Astrocyte of the cerebellum (primary cell): Measurements from ENCODE around the gene KRTAP4-5.
"Not testable (repeated sequence)": the region's sequence is repeated elsewhere in the genome, so short reads cannot be mapped to it uniquely, and the experiment has no call there.

ENCODE experiments used
- DNase-seq: peaks from one replicate; pipeline ENCODE4 v3.0.0-alpha.2; 2011; ENCODE audit warnings: low read depth
- H3K4me3 ChIP-seq: 2 replicates; pipeline ENCODE4 v1.5.1; 2011; ENCODE audit warnings: mild to moderate bottlenecking, low read depth, low read length, moderate library complexity
- in situ Hi-C: cut with HindIII; loops from 2 replicates; pipeline ENCODE4 v1.10.0; 2017; ENCODE audit warnings: low sequenced_read_pairs
- TF ChIP-seq, protein P1 (sequence below): IDR thresholded peaks from 2 replicates; pipeline ENCODE4 v1.5.1; 2012; ENCODE audit warnings: low read length, low read depth, moderate library complexity, mild to moderate bottlenecking; ENCODE audit errors: missing control alignments

KRTAP4-5 gene

DNA sequence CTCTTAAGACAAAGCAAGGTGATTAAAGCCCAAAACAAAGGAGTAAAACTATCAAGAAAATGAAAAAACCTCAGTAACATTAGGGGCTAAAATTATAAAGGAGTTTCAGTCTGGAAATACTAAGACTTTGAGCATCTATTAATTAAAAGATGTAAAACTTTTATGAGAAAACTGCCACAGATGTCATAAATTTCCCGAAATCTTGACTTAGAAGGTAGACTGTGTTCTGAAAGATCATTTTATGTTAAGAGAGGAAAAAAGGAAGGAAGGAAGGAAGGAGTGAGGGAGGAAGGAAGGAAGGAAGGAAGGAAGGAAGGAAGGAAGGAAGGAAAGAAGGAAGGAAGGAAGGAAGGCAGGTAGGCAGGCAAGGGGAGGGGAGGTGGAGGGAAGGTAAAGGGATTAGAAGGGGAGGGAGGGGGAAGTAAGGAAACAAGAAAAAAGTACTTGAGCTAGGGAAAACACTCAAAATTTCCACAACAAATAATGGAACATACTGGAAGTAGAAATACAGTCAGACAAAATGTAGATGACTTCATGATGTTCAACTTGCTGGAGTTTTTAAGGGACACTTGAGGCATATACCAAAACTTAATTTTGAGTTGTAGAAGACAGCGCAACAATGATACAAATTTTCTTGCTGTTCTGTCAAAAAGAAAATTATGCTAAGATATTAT is 2.0 kb downstream of the KRTAP4-5 start:
- no peak for DNase-seq
- in situ Hi-C loops, result no loop called here
- TF ChIP-seq, protein P1, sequence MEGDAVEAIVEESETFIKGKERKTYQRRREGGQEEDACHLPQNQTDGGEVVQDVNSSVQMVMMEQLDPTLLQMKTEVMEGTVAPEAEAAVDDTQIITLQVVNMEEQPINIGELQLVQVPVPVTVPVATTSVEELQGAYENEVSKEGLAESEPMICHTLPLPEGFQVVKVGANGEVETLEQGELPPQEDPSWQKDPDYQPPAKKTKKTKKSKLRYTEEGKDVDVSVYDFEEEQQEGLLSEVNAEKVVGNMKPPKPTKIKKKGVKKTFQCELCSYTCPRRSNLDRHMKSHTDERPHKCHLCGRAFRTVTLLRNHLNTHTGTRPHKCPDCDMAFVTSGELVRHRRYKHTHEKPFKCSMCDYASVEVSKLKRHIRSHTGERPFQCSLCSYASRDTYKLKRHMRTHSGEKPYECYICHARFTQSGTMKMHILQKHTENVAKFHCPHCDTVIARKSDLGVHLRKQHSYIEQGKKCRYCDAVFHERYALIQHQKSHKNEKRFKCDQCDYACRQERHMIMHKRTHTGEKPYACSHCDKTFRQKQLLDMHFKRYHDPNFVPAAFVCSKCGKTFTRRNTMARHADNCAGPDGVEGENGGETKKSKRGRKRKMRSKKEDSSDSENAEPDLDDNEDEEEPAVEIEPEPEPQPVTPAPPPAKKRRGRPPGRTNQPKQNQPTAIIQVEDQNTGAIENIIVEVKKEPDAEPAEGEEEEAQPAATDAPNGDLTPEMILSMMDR, result no peak
- no peak overlapping the region for H3K4me3 ChIP-seq

DNA sequence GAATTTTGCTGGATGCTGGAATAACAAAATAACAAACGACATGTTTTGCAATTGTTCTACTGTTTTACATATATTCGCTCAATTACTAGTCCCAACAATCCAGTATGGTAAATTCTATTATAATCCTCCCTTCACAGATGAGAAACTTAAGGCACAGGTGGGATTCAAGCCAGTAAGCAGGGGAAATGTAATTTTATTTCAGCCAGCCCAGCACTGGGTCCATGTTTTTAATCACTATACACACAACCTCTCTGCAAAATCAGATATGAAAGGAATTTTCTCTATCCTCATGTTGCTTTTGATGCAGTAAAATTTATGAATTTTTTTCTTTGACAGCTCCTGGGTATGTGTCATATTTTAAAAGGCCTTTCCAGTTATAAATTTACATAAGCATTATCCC is 4.4 kb downstream of the KRTAP4-5 start:
- in situ Hi-C loops, result no loop called here
- no peak overlapping the region for H3K4me3 ChIP-seq
- TF ChIP-seq, protein P1, result no peak
- no peak for DNase-seq

DNA sequence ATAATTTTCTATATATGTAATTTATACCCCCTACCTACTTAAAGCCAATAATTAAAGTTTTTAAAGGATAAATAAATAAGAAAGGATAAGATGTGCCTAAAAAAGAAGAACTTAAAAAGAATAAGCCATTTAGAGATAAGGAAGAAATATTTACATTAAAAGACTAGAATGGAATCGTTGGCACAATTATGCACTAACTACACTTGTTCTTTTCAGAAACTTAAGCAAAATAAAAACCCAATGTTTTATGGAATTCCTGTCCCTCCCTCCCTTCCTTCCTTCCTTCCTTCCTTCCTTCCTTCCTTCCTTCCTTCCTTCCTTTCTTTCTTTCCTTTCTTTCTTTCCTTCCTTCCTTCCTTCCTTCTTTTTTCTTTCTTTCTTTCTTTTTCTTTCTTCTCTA is 4.8 kb downstream of the KRTAP4-5 start:
- in situ Hi-C loops, result no loop called here
- TF ChIP-seq, protein P1, result no peak
- DNase-seq, result no peak
- no peak overlapping the region for H3K4me3 ChIP-seq

DNA sequence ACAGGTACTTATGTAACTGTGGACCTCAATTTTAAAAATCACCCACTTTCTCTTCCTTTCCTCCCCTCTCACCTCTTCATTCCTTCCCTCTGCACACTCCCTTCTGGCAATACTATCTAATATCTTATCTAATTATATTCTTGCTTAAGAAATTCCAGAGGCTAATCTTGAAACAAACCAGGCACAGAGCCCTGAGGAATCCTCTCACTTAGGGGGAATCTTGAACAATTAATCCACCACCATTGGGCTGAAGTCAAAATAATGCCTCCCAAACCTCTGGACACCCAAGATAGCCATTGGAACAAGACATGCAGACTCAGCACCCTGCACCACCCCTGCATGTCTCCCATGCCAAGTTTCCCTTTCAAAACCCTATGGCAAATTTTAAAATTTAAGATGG is 8.3 kb downstream of the KRTAP4-5 start:
- TF ChIP-seq, protein P1, result no peak
- in situ Hi-C loops, result no loop called here
- no peak overlapping the region for H3K4me3 ChIP-seq
- no peak for DNase-seq

DNA sequence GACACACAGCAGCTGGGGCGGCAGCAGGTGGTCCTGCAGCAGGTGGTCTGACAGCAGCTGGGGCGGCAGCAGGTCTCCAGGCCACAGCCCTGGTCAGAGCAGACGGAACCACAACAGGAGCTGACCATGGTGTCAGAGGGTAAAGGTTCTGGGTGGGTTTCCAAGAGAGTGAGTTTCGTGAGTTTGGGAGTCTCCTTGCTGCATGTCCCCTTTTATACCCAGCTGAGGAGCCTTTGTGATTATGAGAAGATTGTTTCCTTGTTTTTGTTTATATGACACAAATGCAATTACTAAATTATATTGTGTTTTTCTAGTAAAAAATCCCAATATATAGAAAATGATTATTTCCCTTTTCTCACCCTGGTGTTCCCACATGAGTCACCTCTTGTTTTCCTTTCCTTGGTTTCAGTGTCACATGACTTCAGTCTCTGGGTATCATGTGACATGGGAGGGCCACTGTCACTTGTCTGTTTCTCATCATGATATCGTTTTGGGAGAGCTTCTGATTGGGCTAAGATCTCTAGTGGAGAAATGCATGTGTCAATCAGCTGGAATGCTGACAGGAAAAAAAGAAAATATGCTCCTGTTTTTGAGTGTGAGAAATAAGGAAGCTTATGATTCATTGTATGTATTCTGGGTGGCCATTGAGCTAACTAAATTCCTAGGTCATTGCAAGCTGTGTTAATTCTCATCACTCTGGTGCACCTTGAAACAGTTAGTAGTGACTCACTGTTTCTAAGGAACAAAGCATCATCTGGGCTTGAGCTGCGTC is 9.1 kb downstream of the KRTAP4-5 start, which contains the start of gene KRTAP4-6:
KRTAP4-6 (minus strand) TSS at position 185 of the 772 bp plus-strand sequence; CDS start at position 128, 57 bp downstream.
- TF ChIP-seq, protein P1, result no peak
- no peak within 1 kb of the TSS for H3K4me3 ChIP-seq
- DNase-seq, result no peak
- in situ Hi-C loops, result no loop called here

DNA sequence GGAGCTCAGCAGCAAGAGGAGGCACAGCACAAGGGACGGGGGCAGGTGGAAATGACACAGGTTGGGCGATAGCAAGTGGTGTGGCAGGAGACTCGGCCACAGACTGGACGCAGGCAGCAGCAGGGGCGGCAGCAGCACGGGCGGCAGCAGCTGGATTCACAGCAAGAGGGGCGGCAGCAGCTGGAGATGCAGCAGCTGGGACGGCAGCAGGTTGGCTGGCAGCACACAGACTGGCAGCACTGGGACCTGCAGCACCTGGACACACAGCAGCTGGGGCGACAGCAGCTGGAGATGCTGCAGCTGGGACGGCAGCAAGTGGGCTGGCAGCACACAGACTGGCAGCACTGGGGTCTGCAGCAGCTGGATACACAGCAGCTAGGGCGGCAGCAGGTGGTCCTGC is 9.8 kb downstream of the KRTAP4-5 start:
- in situ Hi-C loops, DNase-seq, H3K4me3 ChIP-seq: not testable (repeated sequence)
